H9 (cell line): ENCODE data around the gene TTC3. TPM values are rescaled to one million over a fixed set of nuclear protein-coding genes. Genes with fewer than 3 reads are reported as not detected.
A peak's percentile ranks its signal among the peaks of the same experiment; 100 is the strongest.

Source experiments
- DNase-seq: peaks from one replicate; pipeline ENCODE4 v3.0.0-alpha.2; 2017
- H2AFZ ChIP-seq: one replicate; pipeline ENCODE4 v1.6.1; 2013; ENCODE audit warnings: mild to moderate bottlenecking, low read length, control low read depth, moderate library complexity
- H2AK5ac ChIP-seq: 2 replicates; pipeline ENCODE4 v1.6.1; 2013; ENCODE audit warnings: low read length, control low read depth, mixed read lengths; ENCODE audit not compliant: insufficient read length
- H2BK120ac ChIP-seq: one replicate; pipeline ENCODE4 v1.6.1; 2013; ENCODE audit warnings: low read depth, mild to moderate bottlenecking, low read length, control low read depth, inconsistent platforms; ENCODE audit not compliant: poor library complexity, severe bottlenecking
- H2BK12ac ChIP-seq: 2 replicates; pipeline ENCODE4 v1.6.1; 2013; ENCODE audit warnings: low read length, control low read depth, mixed read lengths, low read depth; ENCODE audit not compliant: insufficient read length
- H2BK15ac ChIP-seq: 2 replicates; pipeline ENCODE4 v1.6.1; 2013; ENCODE audit warnings: low read depth, low read length, control low read depth
- H2BK20ac ChIP-seq: one replicate; pipeline ENCODE4 v1.6.1; 2013; ENCODE audit warnings: low read depth, mild to moderate bottlenecking, low read length, control low read depth, inconsistent platforms; ENCODE audit not compliant: poor library complexity, severe bottlenecking
- H2BK5ac ChIP-seq: 2 replicates; pipeline ENCODE4 v1.6.1; 2013; ENCODE audit warnings: low read length, control low read depth, mixed read lengths; ENCODE audit not compliant: insufficient read length
- H3K14ac ChIP-seq: 2 replicates; pipeline ENCODE4 v1.6.1; 2013; ENCODE audit warnings: low read length, control low read depth; ENCODE audit not compliant: insufficient read depth
- H3K18ac ChIP-seq: 2 replicates; pipeline ENCODE4 v1.6.1; 2013; ENCODE audit warnings: low read depth, mild to moderate bottlenecking, mixed read lengths, low read length, control low read depth; ENCODE audit not compliant: insufficient read length
- H3K23ac ChIP-seq: 2 replicates; pipeline ENCODE4 v1.6.1; 2013; ENCODE audit warnings: low read length, control low read depth, mixed read lengths, low read depth; ENCODE audit not compliant: insufficient read length
- H3K23me2 ChIP-seq: 2 replicates; pipeline ENCODE4 v1.6.1; 2013; ENCODE audit warnings: low read depth, mild to moderate bottlenecking, mixed read lengths, low read length, control low read depth; ENCODE audit not compliant: insufficient read length, poor library complexity, severe bottlenecking
- H3K27ac ChIP-seq: 2 replicates; pipeline ENCODE4 v1.5.1; 2013; ENCODE audit warnings: low read length, control low read depth, mixed read lengths, low read depth; ENCODE audit not compliant: insufficient read length
- H3K27me3 ChIP-seq: 2 replicates; pipeline ENCODE4 v1.6.1; 2013; ENCODE audit warnings: low read length, control low read depth, inconsistent platforms; ENCODE audit not compliant: insufficient read depth
- H3K4ac ChIP-seq: 2 replicates; pipeline ENCODE4 v1.6.1; 2013; ENCODE audit warnings: low read depth, mild to moderate bottlenecking, control low read depth, inconsistent platforms, low read length, moderate library complexity
- H3K4me1 ChIP-seq: 2 replicates; pipeline ENCODE4 v1.6.1; 2013; ENCODE audit warnings: low read length, control low read depth, inconsistent platforms; ENCODE audit not compliant: insufficient read depth
- H3K4me2 ChIP-seq: 2 replicates; pipeline ENCODE4 v1.6.1; 2013; ENCODE audit warnings: low read length, control low read depth, mixed read lengths; ENCODE audit not compliant: insufficient read length, insufficient read depth
- H3K56ac ChIP-seq: 2 replicates; pipeline ENCODE4 v1.6.1; 2013; ENCODE audit warnings: low read depth, mild to moderate bottlenecking, mixed read lengths, low read length, control low read depth; ENCODE audit not compliant: insufficient read length
- H3K79me1 ChIP-seq: 2 replicates; pipeline ENCODE4 v1.6.1; 2013; ENCODE audit warnings: low read depth, mild to moderate bottlenecking, moderate library complexity, low read length, control low read depth, inconsistent platforms; ENCODE audit not compliant: insufficient read depth, poor library complexity, severe bottlenecking
- H3K79me2 ChIP-seq: 2 replicates; pipeline ENCODE4 v1.6.1; 2013; ENCODE audit warnings: low read length, control low read depth, inconsistent platforms; ENCODE audit not compliant: insufficient read depth
- H3K9ac ChIP-seq: 2 replicates; pipeline ENCODE4 v1.6.1; 2013; ENCODE audit warnings: low read length, control low read depth, mixed read lengths; ENCODE audit not compliant: insufficient read length; ENCODE audit errors: extremely low read depth
- H3K9me3 ChIP-seq: one replicate; pipeline ENCODE4 v1.6.1; 2013; ENCODE audit warnings: low read depth, low read length, inconsistent platforms; ENCODE audit not compliant: control insufficient read depth
- H3T11ph ChIP-seq: one replicate; pipeline ENCODE4 v1.6.1; 2013; ENCODE audit warnings: mild to moderate bottlenecking, low read length, control low read depth, inconsistent platforms
- H4K20me1 ChIP-seq: one replicate; pipeline ENCODE4 v1.6.1; 2013; ENCODE audit not compliant: control insufficient read depth, insufficient read length, insufficient read depth
- H4K5ac ChIP-seq: 2 replicates; pipeline ENCODE4 v1.6.1; 2013; ENCODE audit warnings: low read depth, mild to moderate bottlenecking, mixed read lengths, low read length, control low read depth; ENCODE audit not compliant: insufficient read length
- H4K8ac ChIP-seq: replicated peaks from 2 replicates; pipeline ENCODE4 v1.6.1; 2013; ENCODE audit warnings: low read length, control low read depth, mixed read lengths, low read depth; ENCODE audit not compliant: insufficient read length
- H4K91ac ChIP-seq: 2 replicates; pipeline ENCODE4 v1.6.1; 2013; ENCODE audit warnings: low read depth, mild to moderate bottlenecking, moderate library complexity, mixed read lengths, low read length, control low read depth; ENCODE audit not compliant: insufficient read length
- H3K27ac Mint-ChIP-seq, 3 experiments: 2 replicates in 2 of 3; 3 replicates in 1 of 3; pipeline ENCODE4 v1.8.0; 2020 to 2021; ENCODE audit warnings: mixed read lengths in 3 of 3, mild to moderate bottlenecking in 1 of 3, moderate library complexity in 1 of 3
- H3K27me3 Mint-ChIP-seq: 2 replicates; pipeline ENCODE4 v1.8.0; 2021; ENCODE audit warnings: low read depth, mild to moderate bottlenecking, moderate library complexity, mixed read lengths
- H3K36me3 Mint-ChIP-seq, 3 experiments: 2 replicates in 2 of 3; 3 replicates in 1 of 3; pipeline ENCODE4 v1.8.0; 2020 to 2021; ENCODE audit warnings: low read depth in 3 of 3, mixed read lengths in 3 of 3; ENCODE audit not compliant: insufficient read depth in 1 of 3
- H3K4me1 Mint-ChIP-seq, 2 experiments: 2 replicates each; pipeline ENCODE4 v1.8.0; 2020; ENCODE audit warnings: mixed read lengths in 2 of 2
- H3K4me3 Mint-ChIP-seq, 2 experiments: 2 replicates in 1 of 2; 3 replicates in 1 of 2; pipeline ENCODE4 v1.8.0; 2020 to 2021; ENCODE audit warnings: mild to moderate bottlenecking in 2 of 2, mixed read lengths in 2 of 2, moderate library complexity in 1 of 2
- H3K9me3 Mint-ChIP-seq, 2 experiments: 2 replicates in 1 of 2; 3 replicates in 1 of 2; pipeline ENCODE4 v1.8.0; 2020; ENCODE audit warnings: mild to moderate bottlenecking in 2 of 2, mixed read lengths in 2 of 2, moderate library complexity in 1 of 2
- CTCF ChIP-seq: fragments of 200-600 bp; sonication (generic); conservative IDR thresholded peaks from 3 replicates; pipeline ENCODE4 v1.8.0; 2021; ENCODE audit warnings: antibody characterized with exemption, mild to moderate bottlenecking
- WGBS: extraction: QIAGEN DNeasy Blood & Tissue Kit; methylation state at CpG from one replicate; pipeline ENCODE4 v1.1.7; 2013; ENCODE audit warnings: missing lambda C conversion rate, low lambda C conversion rate, mixed read lengths; ENCODE audit not compliant: insufficient read length; ENCODE audit errors: extremely low coverage; 5-methylcytosine and 5-hydroxymethylcytosine counted together
- total RNA-seq: library from RNA; stranded (reverse); gene quantifications from 2 replicates; pipeline ENCODE4 v1.2.1, GENCODE V29; 2021

TTC3 gene
- total RNA-seq, 1 experiment from 2014 or later, result 46.5 TPM

DNA sequence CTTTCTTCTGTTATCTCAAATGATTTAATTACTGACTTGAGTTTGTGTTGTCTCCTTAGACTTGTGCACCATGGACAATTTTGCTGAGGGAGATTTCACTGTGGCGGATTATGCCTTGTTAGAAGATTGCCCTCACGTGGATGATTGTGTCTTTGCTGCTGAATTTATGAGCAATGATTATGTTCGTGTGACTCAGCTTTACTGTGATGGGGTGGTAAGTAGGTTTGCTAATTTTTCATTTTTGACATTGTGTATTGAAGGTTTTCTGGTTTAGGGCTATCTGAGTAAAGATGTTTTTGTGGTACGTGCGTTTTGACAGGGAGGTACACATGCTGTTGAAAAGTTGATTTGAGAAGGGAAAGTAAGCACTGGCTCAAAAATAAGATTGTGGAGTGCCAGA lies 14.1 kb downstream of the TTC3 start:
- no peak overlapping the region for H3K18ac ChIP-seq
- no peak overlapping the region for H4K5ac ChIP-seq
- H2BK5ac ChIP-seq, result no peak overlapping the region
- DNase-seq, result no peak
- no peaks in the 10 kb centered on the region for H3K27me3 Mint-ChIP-seq
- no peak overlapping the region for H3K14ac ChIP-seq
- H4K8ac ChIP-seq, result no peak overlapping the region
- H2BK15ac ChIP-seq, result no peak overlapping the region
- no peaks in the 10 kb centered on the region for H3K27me3 ChIP-seq
- no peak overlapping the region for H3K4me3 Mint-ChIP-seq
- H3K23ac ChIP-seq, result no peak overlapping the region
- H3K56ac ChIP-seq, result no peak overlapping the region
- no peak overlapping the region for H3K27ac Mint-ChIP-seq
- H3K4me2 ChIP-seq, result no peak overlapping the region
- no peaks in the 10 kb centered on the region for H3K4me1 ChIP-seq
- no peak overlapping the region for H3T11ph ChIP-seq
- H3K9ac ChIP-seq, result no peak overlapping the region
- H3K9me3 ChIP-seq, result no peaks in the 10 kb centered on the region
- H3K27ac ChIP-seq, result no peak overlapping the region
- no peak overlapping the region for H2BK120ac ChIP-seq
- peaks cover 6% of the 10 kb centered on the region for H3K79me1 ChIP-seq
- H4K91ac ChIP-seq, result no peak overlapping the region
- H3K9me3 Mint-ChIP-seq, result no peaks in the 10 kb centered on the region
- no peak overlapping the region for H2BK12ac ChIP-seq
- H2AK5ac ChIP-seq, result no peak overlapping the region
- 0 out of 7 replicates have a peak, but pooled peaks cover 0 to 4% (median 0%) of the 10 kb centered on the region in 3 experiments for H3K36me3 Mint-ChIP-seq
- no peak overlapping the region for H2AFZ ChIP-seq
- no peaks in the 10 kb centered on the region for H3K23me2 ChIP-seq
- WGBS, result 100% methylated on average over 2 of the region's 5 CpGs
- H3K4me1 Mint-ChIP-seq, result no peaks in the 10 kb centered on the region
- no peaks in the 10 kb centered on the region for H4K20me1 ChIP-seq
- H3K4ac ChIP-seq, result no peak overlapping the region
- peaks cover 5% of the 10 kb centered on the region; the same call in 1 of the 2 replicates for H3K79me2 ChIP-seq
- H2BK20ac ChIP-seq, result no peak overlapping the region
- TF ChIP-seq CTCF, result peak; percentile 35; the same call in 2 of the 3 replicates
